Astrocyte of the cerebellum (primary cell): Measurements from ENCODE around the gene ADAMTS17.
A peak's percentile ranks its signal among the peaks of the same experiment; 100 is the strongest.

ENCODE experiments used
- DNase-seq: peaks from one replicate; pipeline ENCODE4 v3.0.0-alpha.2; 2011; ENCODE audit warnings: low read depth
- H3K4me3 ChIP-seq: 2 replicates; pipeline ENCODE4 v1.5.1; 2011; ENCODE audit warnings: mild to moderate bottlenecking, low read depth, low read length, moderate library complexity
- CTCF ChIP-seq: IDR thresholded peaks from 2 replicates; pipeline ENCODE4 v1.5.1; 2012; ENCODE audit warnings: low read length, low read depth, moderate library complexity, mild to moderate bottlenecking; ENCODE audit errors: missing control alignments
- in situ Hi-C: cut with HindIII; loops from 2 replicates; pipeline ENCODE4 v1.10.0; 2017; ENCODE audit warnings: low sequenced_read_pairs

The ADAMTS17 gene

GRCh38 chr15:100204771-100205170 is 137.0 kb downstream of the ADAMTS17 start:
- H3K4me3 ChIP-seq: no peak overlapping the region
- DNase-seq: no peak
- no peak for TF ChIP-seq CTCF
- in situ Hi-C loops: no loop called here

DNA sequence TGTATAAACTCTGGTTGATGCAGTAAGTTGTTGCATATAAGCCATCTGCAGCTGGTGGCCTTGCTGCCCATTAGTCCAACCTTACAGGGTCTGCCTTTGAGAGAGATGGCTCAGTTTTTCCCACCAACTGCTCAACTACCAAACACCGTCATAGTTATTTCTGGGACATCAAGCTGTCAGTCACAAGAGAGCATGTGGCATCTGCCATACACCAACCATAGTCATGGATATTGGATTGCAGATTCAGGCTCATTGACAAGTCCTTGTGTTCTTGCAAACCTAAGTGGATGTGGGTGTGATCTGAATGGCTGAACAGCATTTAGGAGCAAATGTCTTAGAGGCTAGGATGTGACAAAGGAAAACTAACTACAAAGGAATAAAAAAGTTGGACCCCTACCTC is 137.6 kb downstream of the ADAMTS17 start:
- H3K4me3 ChIP-seq: no peak overlapping the region
- in situ Hi-C loops: no loop called here
- no peak for TF ChIP-seq CTCF
- no peak for DNase-seq

DNA sequence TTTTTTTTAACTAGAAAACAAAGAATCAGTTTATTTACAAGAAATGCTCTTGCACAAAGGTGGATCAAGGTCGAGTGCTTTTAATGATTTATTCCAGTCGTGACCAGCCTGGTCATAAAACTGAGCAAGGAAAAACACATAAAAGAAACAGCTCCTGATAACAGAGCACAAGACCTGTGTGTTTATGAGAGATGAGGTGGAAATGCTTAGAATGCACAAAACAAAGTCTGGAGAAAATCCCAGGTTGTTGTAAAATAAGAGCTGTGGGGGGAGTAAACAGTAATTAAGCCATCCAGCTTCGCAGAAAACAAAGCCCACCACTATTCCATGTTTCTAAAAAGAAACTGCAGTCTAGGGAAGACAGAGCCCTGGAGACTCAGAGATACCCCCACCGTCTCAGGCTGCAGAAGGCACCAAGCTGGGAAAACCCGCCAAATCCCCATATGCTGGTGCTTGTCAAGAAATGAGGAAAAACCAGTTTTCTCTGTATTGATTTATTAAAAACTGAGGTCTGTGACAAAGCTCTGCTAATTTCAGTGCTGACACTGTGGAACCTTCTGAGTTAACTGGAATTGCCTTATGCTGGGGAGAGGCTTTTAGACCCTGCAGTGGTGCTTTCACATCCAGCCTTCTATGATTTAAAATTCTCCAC is 139.3 kb downstream of the ADAMTS17 start:
- H3K4me3 ChIP-seq: no peak overlapping the region
- in situ Hi-C loops: no loop called here
- no peak for TF ChIP-seq CTCF
- DNase-seq: no peak

GRCh38 chr15:100201376-100202280 is 140.1 kb downstream of the ADAMTS17 start:
- in situ Hi-C loops: no loop called here
- TF ChIP-seq CTCF: no peak
- peak; percentile 27 for DNase-seq
- H3K4me3 ChIP-seq: no peak overlapping the region

GRCh38 chr15:100200287-100200880 is 141.4 kb downstream of the ADAMTS17 start:
- TF ChIP-seq CTCF: no peak
- in situ Hi-C loops: no loop called here
- no peak for DNase-seq
- no peak overlapping the region for H3K4me3 ChIP-seq

DNA sequence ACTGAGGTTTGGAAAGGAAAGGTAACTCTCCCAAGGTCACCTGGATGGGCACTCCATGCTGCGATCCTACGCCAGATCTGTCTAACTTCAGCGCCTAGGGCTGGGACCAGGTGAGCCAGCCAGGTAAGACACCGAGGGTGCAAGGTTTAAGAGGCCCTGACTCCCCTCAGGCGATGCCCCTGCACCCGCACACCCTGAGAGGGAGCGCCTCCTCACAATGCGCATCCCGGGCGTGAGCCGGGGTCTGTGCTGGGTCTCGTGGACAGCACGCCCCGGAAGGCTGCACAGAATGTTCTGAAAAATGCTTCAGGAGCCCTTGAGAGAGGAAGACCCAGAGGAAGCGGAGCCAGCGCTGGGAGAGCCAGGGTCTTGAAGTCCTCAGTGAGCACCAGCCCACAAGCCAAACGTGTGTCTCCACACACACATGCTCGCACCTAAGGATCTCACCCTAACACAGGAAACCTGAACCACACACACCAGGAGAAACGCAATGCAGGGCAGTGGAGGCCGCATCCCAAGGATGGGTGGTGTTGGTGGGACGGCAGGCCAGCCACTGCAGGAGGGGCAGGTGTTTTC is 142.0 kb downstream of the ADAMTS17 start:
- no peak overlapping the region for H3K4me3 ChIP-seq
- TF ChIP-seq CTCF: no peak
- DNase-seq: no peak
- in situ Hi-C loops: no loop called here
